Upper lobe of right lung (tissue), 1 donor: ENCODE results near the gene KLHDC7B. TPM values are rescaled to one million over a fixed set of nuclear protein-coding genes. Genes with fewer than 3 reads are reported as not detected.

ENCODE experiments used
- ATAC-seq: fragments of 200-7000 bp; cut with Tn5 transposase; one replicate; pipeline ENCODE4 v1.9.1; 2020; ENCODE audit warnings: mild to moderate bottlenecking, moderate library complexity
- DNase-seq: peaks from one replicate; pipeline ENCODE4 v3.0.0-alpha.2; 2020
- H3K27ac ChIP-seq: fragments of 200-600 bp; one replicate; pipeline ENCODE4 v1.8.0; 2022
- H3K27me3 ChIP-seq: fragments of 200-600 bp; one replicate; pipeline ENCODE4 v1.8.0; 2022; ENCODE audit warnings: mild to moderate bottlenecking
- H3K36me3 ChIP-seq: fragments of 200-600 bp; one replicate; pipeline ENCODE4 v1.8.0; 2022
- H3K4me1 ChIP-seq: fragments of 200-600 bp; one replicate; pipeline ENCODE4 v1.8.0; 2022
- H3K4me3 ChIP-seq: fragments of 200-600 bp; one replicate; pipeline ENCODE4 v1.8.0; 2022; ENCODE audit warnings: mild to moderate bottlenecking
- H3K9me3 ChIP-seq: fragments of 200-600 bp; one replicate; pipeline ENCODE4 v1.8.0; 2022
- intact Hi-C: fragments of 100-400 bp; cut with DNase I; formaldehyde crosslinking; loops from one replicate; pipeline ENCODE4 v1.11.0; 2022
- total RNA-seq: library from RNA; stranded (reverse); fragmentation: NEBNext Ultra II Directional; extraction: Animal tissue kit (Norgen Biotek cat#: 25700); gene quantifications from one replicate; pipeline ENCODE4 v1.2.1, GENCODE V29; 2021
- TF ChIP-seq, protein P1 (sequence below): fragments of 200-600 bp; IDR thresholded peaks from one replicate; pipeline ENCODE4 v1.8.0; 2022; ENCODE audit warnings: antibody characterized with exemption
- donor health status: DM: no; HTN: yes; CAD: no; lungs with severe emphysema.

Gene KLHDC7B
- total RNA-seq, 1 donor from 2014 or later: 0.69 TPM

GRCh38 chr22:50560034-50560433 is 14.3 kb downstream of the KLHDC7B start:
- DNase-seq (no peak), ATAC-seq (no peak)
- H3K27ac ChIP-seq: no peak overlapping the region
- H3K4me3 ChIP-seq: no peak overlapping the region
- no peaks in the 10 kb centered on the region for H3K27me3 ChIP-seq
- H3K36me3 ChIP-seq: no peaks in the 10 kb centered on the region
- H3K9me3 ChIP-seq: no peaks in the 10 kb centered on the region
- TF ChIP-seq, protein P1, sequence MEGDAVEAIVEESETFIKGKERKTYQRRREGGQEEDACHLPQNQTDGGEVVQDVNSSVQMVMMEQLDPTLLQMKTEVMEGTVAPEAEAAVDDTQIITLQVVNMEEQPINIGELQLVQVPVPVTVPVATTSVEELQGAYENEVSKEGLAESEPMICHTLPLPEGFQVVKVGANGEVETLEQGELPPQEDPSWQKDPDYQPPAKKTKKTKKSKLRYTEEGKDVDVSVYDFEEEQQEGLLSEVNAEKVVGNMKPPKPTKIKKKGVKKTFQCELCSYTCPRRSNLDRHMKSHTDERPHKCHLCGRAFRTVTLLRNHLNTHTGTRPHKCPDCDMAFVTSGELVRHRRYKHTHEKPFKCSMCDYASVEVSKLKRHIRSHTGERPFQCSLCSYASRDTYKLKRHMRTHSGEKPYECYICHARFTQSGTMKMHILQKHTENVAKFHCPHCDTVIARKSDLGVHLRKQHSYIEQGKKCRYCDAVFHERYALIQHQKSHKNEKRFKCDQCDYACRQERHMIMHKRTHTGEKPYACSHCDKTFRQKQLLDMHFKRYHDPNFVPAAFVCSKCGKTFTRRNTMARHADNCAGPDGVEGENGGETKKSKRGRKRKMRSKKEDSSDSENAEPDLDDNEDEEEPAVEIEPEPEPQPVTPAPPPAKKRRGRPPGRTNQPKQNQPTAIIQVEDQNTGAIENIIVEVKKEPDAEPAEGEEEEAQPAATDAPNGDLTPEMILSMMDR: no peak
- intact Hi-C loops: no loop called here
- H3K4me1 ChIP-seq: peaks cover 10% of the 10 kb centered on the region

GRCh38 chr22:50561401-50562358 is 16.0 kb downstream of the KLHDC7B start:
- H3K4me1 ChIP-seq: peaks cover 10% of the 10 kb centered on the region
- H3K4me3 ChIP-seq: no peak overlapping the region
- no peaks in the 10 kb centered on the region for H3K9me3 ChIP-seq
- no peaks in the 10 kb centered on the region for H3K27me3 ChIP-seq
- ATAC-seq (no peak), DNase-seq (peak; percentile 66)
- no peaks in the 10 kb centered on the region for H3K36me3 ChIP-seq
- H3K27ac ChIP-seq: no peak overlapping the region
- TF ChIP-seq, protein P1: no peak
- intact Hi-C loops: no loop called here

- H3K4me3 ChIP-seq: peak within 1 kb of the TSS; percentile 71
- ATAC-seq (peak; percentile 98), DNase-seq (peak; percentile 99)
- peak within 1 kb of the TSS; percentile 65 for H3K27ac ChIP-seq
- no peaks in the 10 kb centered on the region for H3K27me3 ChIP-seq
- intact Hi-C loops: no loop called here
- TF ChIP-seq, protein P1: peak; percentile 95
- H3K36me3 ChIP-seq: no peaks in the 10 kb centered on the region
- H3K9me3 ChIP-seq: no peaks in the 10 kb centered on the region
- peaks cover 10% of the 10 kb centered on the region for H3K4me1 ChIP-seq
Measured at GRCh38 chr22:50562523-50563412, 17.1 kb downstream of the KLHDC7B start, which contains the start of gene SYCE3. Gene SYCE3, minus strand, starts transcription at chr22:50562919. Its CDS starts 6,514 bp downstream, at chr22:50556405.

- intact Hi-C loops: no loop called here
Measured at GRCh38 chr22:50563413-50564160, 17.9 kb downstream of the KLHDC7B start.

More at GRCh38 chr22:50563413-50564160, 17.9 kb downstream of the KLHDC7B start:
- H3K4me3 ChIP-seq: peak overlapping the region; percentile 71
- DNase-seq: no peak
- no peaks in the 10 kb centered on the region for H3K36me3 ChIP-seq
- ATAC-seq: peak; percentile 17
- H3K4me1 ChIP-seq: peaks cover 10% of the 10 kb centered on the region
- H3K27me3 ChIP-seq: no peaks in the 10 kb centered on the region
- TF ChIP-seq, protein P1: no peak
- H3K27ac ChIP-seq: peak overlapping the region; percentile 65
- no peaks in the 10 kb centered on the region for H3K9me3 ChIP-seq
